NCI-H146 treated with DMSO at 0.1 percent for 48 hours (cell line): ENCODE measurements around the gene ACBD6.

Experiments
- DNase-seq: peaks from one replicate; lab custom pipeline; 2025; ENCODE audit not compliant: unreplicated experiment; lab: John Stamatoyannopoulos, UW

Gene ACBD6

GRCh38 chr1:180301135-180301742 is 201.1 kb downstream of the ACBD6 start:
- no peak for DNase-seq

- no peak for DNase-seq
Observed at GRCh38 chr1:180299479-180300221, 202.7 kb downstream of the ACBD6 start.

- DNase-seq = no peak
Observed at GRCh38 chr1:180295999-180296398, 206.4 kb downstream of the ACBD6 start.

GRCh38 chr1:180294711-180295110 is 207.7 kb downstream of the ACBD6 start:
- DNase-seq = no peak

- DNase-seq = no peak
Observed at GRCh38 chr1:180291004-180291403, 211.4 kb downstream of the ACBD6 start.

GRCh38 chr1:180290265-180291001 is 211.9 kb downstream of the ACBD6 start:
- no peak for DNase-seq

GRCh38 chr1:180288940-180289339 is 213.4 kb downstream of the ACBD6 start:
- DNase-seq = no peak

- DNase-seq = no peak
Observed at GRCh38 chr1:180287988-180288705, 214.2 kb downstream of the ACBD6 start.

GRCh38 chr1:180286417-180286816 is 216.0 kb downstream of the ACBD6 start:
- DNase-seq = no peak

- DNase-seq = no peak
Observed at GRCh38 chr1:180283098-180283497, 219.3 kb downstream of the ACBD6 start.

- DNase-seq = no peak
Observed at GRCh38 chr1:180282401-180283044, 219.9 kb downstream of the ACBD6 start.

GRCh38 chr1:180281490-180281889 is 220.9 kb downstream of the ACBD6 start:
- no peak for DNase-seq

- no peak for DNase-seq
Observed at GRCh38 chr1:180280617-180281016, 221.8 kb downstream of the ACBD6 start.

- no peak for DNase-seq
Observed at GRCh38 chr1:180279651-180280050, 222.7 kb downstream of the ACBD6 start.

- DNase-seq = no peak
Observed at GRCh38 chr1:180278596-180279395, 223.6 kb downstream of the ACBD6 start.

- DNase-seq = no peak
Observed at GRCh38 chr1:180278194-180278515, 224.2 kb downstream of the ACBD6 start.

- DNase-seq = no peak
Observed at GRCh38 chr1:180277476-180278193, 224.7 kb downstream of the ACBD6 start.

- no peak for DNase-seq
Observed at GRCh38 chr1:180275726-180276125, 226.7 kb downstream of the ACBD6 start.

GRCh38 chr1:180274221-180274620 is 228.2 kb downstream of the ACBD6 start:
- no peak for DNase-seq

- DNase-seq = no peak
Observed at GRCh38 chr1:180273066-180273465, 229.3 kb downstream of the ACBD6 start.
